ENCODE measurements around the gene PPFIA3.

GRCh38 chr19:49155820-49156346 is 36.5 kb downstream of the PPFIA3 start:
- no peak for TF ChIP-seq CTCF (conservative IDR thresholded peaks at IDR 0.05; ENCODE audit: low read depth, low read length)
- no peak for TF ChIP-seq EZH2 (IDR thresholded peaks at IDR 0.05; ENCODE audit: borderline replicate concordance, low read depth, low read length, poor library complexity, severe bottlenecking)
